HT-29 (cell line): ENCODE measurements around the gene KRTAP10-6. TPM values are rescaled to one million over a fixed set of nuclear protein-coding genes. Genes with fewer than 3 reads are reported as not detected.
"Not testable (repeated sequence)": the region's sequence is repeated elsewhere in the genome, so short reads cannot be mapped to it uniquely, and the experiment has no call there.

ENCODE experiments used
- DNase-seq: peaks from one replicate; pipeline ENCODE4 v3.0.0-alpha.2; 2015; ENCODE audit warnings: low spot score
- total RNA-seq: library from RNA; depleted of rRNA; stranded (reverse); fragments of >200 nt; shearing (Covaris generic); gene quantifications from 2 replicates; pipeline ENCODE4 v1.2.3, GENCODE V29; 2014

KRTAP10-6 gene
- total RNA-seq, 1 experiment from 2014 or later = not detected

GRCh38 chr21:44564099-44564498 lies 28.2 kb downstream of the KRTAP10-6 start:
- no peak for DNase-seq

- DNase-seq = no peak
Measured at GRCh38 chr21:44558695-44559094, 33.6 kb downstream of the KRTAP10-6 start, which contains the start of gene KRTAP10-3. Gene KRTAP10-3, minus strand, starts transcription at chr21:44558795. Its CDS starts 80 bp downstream, at chr21:44558715.

GRCh38 chr21:44558329-44558675 lies 34.0 kb downstream of the KRTAP10-6 start:
- DNase-seq = not testable (repeated sequence)

- no peak for DNase-seq
Measured at GRCh38 chr21:44557491-44558328, 34.6 kb downstream of the KRTAP10-6 start.

GRCh38 chr21:44556879-44557278 lies 35.4 kb downstream of the KRTAP10-6 start:
- no peak for DNase-seq

- no peak for DNase-seq
Measured at GRCh38 chr21:44555200-44555875, 37.0 kb downstream of the KRTAP10-6 start.

- no peak for DNase-seq
Measured at GRCh38 chr21:44552681-44553080, 39.6 kb downstream of the KRTAP10-6 start.

- DNase-seq = no peak
Measured at GRCh38 chr21:44552136-44552535, 40.2 kb downstream of the KRTAP10-6 start.

- DNase-seq = no peak
Measured at GRCh38 chr21:44551340-44551961, 40.9 kb downstream of the KRTAP10-6 start, which contains the start of gene KRTAP10-2. Gene KRTAP10-2, minus strand, starts transcription at chr21:44551505. Its CDS starts 47 bp downstream, at chr21:44551458.

- DNase-seq = no peak
Measured at GRCh38 chr21:44550807-44551206, 41.5 kb downstream of the KRTAP10-6 start.

GRCh38 chr21:44550285-44550684 lies 42.0 kb downstream of the KRTAP10-6 start:
- not testable (repeated sequence) for DNase-seq

GRCh38 chr21:44549525-44550211 lies 42.6 kb downstream of the KRTAP10-6 start:
- no peak for DNase-seq

- no peak for DNase-seq
Measured at GRCh38 chr21:44548922-44549321, 43.4 kb downstream of the KRTAP10-6 start.

GRCh38 chr21:44548381-44548780 lies 43.9 kb downstream of the KRTAP10-6 start:
- no peak for DNase-seq

GRCh38 chr21:44547656-44548331 lies 44.5 kb downstream of the KRTAP10-6 start:
- no peak for DNase-seq

GRCh38 chr21:44544566-44544965 lies 47.7 kb downstream of the KRTAP10-6 start:
- DNase-seq = no peak

- no peak for DNase-seq
Measured at GRCh38 chr21:44542716-44543115, 49.6 kb downstream of the KRTAP10-6 start.
